ENCODE results near the gene TRIM62.

GRCh38 chr1:33176887-33177286, 5.0 kb downstream of the TRIM62 start:
- TF ChIP-seq CTCF (IDR thresholded peaks at IDR 0.05; ENCODE audit: low read length) (no peak), EZH2 (optimal IDR thresholded peaks at IDR 0.05; ENCODE audit: low read depth, low read length) (no peak)
